Neuron (in vitro differentiated cells): ENCODE measurements around the gene PODXL2.

Source experiments
- H2AFZ ChIP-seq: one replicate; pipeline ENCODE4 v1.6.1; 2013; ENCODE audit warnings: low read depth, mild to moderate bottlenecking, inconsistent platforms, low read length, moderate library complexity
- H3K27me3 ChIP-seq: one replicate; pipeline ENCODE4 v1.6.1; 2013; ENCODE audit warnings: low read length; ENCODE audit not compliant: insufficient read depth
- H3K36me3 ChIP-seq: one replicate; pipeline ENCODE4 v1.6.1; 2013; ENCODE audit warnings: low read length; ENCODE audit not compliant: insufficient read depth
- H3K4me1 ChIP-seq: one replicate; pipeline ENCODE4 v1.6.1; 2013; ENCODE audit warnings: low read length; ENCODE audit not compliant: insufficient read depth
- H3K4me3 ChIP-seq: 2 replicates; pipeline ENCODE4 v1.5.1; 2013; ENCODE audit warnings: mild to moderate bottlenecking, low read length, moderate library complexity
- H3K9me3 ChIP-seq: one replicate; pipeline ENCODE4 v1.6.1; 2013; ENCODE audit warnings: low read length

The PODXL2 gene

GRCh38 chr3:127714125-127714571, 85.2 kb downstream of the PODXL2 start:
- Histone ChIP-seq H2AFZ (no peak overlapping the region), H3K4me1 (no peaks in the 10 kb centered on the region), H3K27me3 (peaks cover 14% of the 10 kb centered on the region), H3K36me3 (no peaks in the 10 kb centered on the region), H3K9me3 (no peaks in the 10 kb centered on the region), H3K4me3 (no peak overlapping the region)

- Histone ChIP-seq H3K9me3 (no peaks in the 10 kb centered on the region), H2AFZ (no peak overlapping the region), H3K4me1 (no peaks in the 10 kb centered on the region), H3K4me3 (no peak overlapping the region), H3K36me3 (no peaks in the 10 kb centered on the region), H3K27me3 (peaks cover 16% of the 10 kb centered on the region)
Observed at GRCh38 chr3:127714866-127715265, 85.9 kb downstream of the PODXL2 start.

GRCh38 chr3:127715532-127715931, 86.5 kb downstream of the PODXL2 start:
- no peaks in the 10 kb centered on the region for H3K36me3 ChIP-seq
- no peaks in the 10 kb centered on the region for H3K4me1 ChIP-seq

GRCh38 chr3:127716384-127716783, 87.4 kb downstream of the PODXL2 start:
- Histone ChIP-seq H3K36me3 (no peaks in the 10 kb centered on the region), H3K9me3 (no peaks in the 10 kb centered on the region)

More at GRCh38 chr3:127715532-127715931, 86.5 kb downstream of the PODXL2 start:
- Histone ChIP-seq H2AFZ (no peak overlapping the region), H3K4me3 (no peak overlapping the region), H3K27me3 (peaks cover 16% of the 10 kb centered on the region), H3K9me3 (no peaks in the 10 kb centered on the region)

GRCh38 chr3:127717357-127718244, 88.6 kb downstream of the PODXL2 start:
- H2AFZ ChIP-seq, result no peak overlapping the region
- H3K4me1 ChIP-seq, result peaks cover 3% of the 10 kb centered on the region

More at GRCh38 chr3:127716384-127716783, 87.4 kb downstream of the PODXL2 start:
- Histone ChIP-seq H3K27me3 (peaks cover 16% of the 10 kb centered on the region), H3K4me1 (no peaks in the 10 kb centered on the region), H3K4me3 (no peak overlapping the region), H2AFZ (no peak overlapping the region)

GRCh38 chr3:127718245-127718915, 89.4 kb downstream of the PODXL2 start:
- no peaks in the 10 kb centered on the region for H3K9me3 ChIP-seq
- peaks cover 11% of the 10 kb centered on the region for H3K4me1 ChIP-seq
- H3K27me3 ChIP-seq, result peaks cover 25% of the 10 kb centered on the region
- H2AFZ ChIP-seq, result no peak overlapping the region
- H3K4me3 ChIP-seq, result no peak overlapping the region
- H3K36me3 ChIP-seq, result no peaks in the 10 kb centered on the region

More at GRCh38 chr3:127717357-127718244, 88.6 kb downstream of the PODXL2 start:
- H3K27me3 ChIP-seq, result peaks cover 21% of the 10 kb centered on the region
- no peaks in the 10 kb centered on the region for H3K36me3 ChIP-seq
- H3K9me3 ChIP-seq, result no peaks in the 10 kb centered on the region
- no peak overlapping the region for H3K4me3 ChIP-seq

GRCh38 chr3:127718916-127719290, 89.9 kb downstream of the PODXL2 start:
- H3K36me3 ChIP-seq, result no peaks in the 10 kb centered on the region
- H3K27me3 ChIP-seq, result peaks cover 25% of the 10 kb centered on the region
- no peaks in the 10 kb centered on the region for H3K9me3 ChIP-seq
- H2AFZ ChIP-seq, result no peak overlapping the region
- H3K4me3 ChIP-seq, result no peak overlapping the region
- H3K4me1 ChIP-seq, result peaks cover 12% of the 10 kb centered on the region

GRCh38 chr3:127719369-127719768, 90.4 kb downstream of the PODXL2 start:
- Histone ChIP-seq H3K4me1 (peaks cover 12% of the 10 kb centered on the region), H3K9me3 (no peaks in the 10 kb centered on the region), H3K36me3 (no peaks in the 10 kb centered on the region)

GRCh38 chr3:127720161-127720823, 91.3 kb downstream of the PODXL2 start:
- peaks cover 19% of the 10 kb centered on the region for H3K27me3 ChIP-seq
- no peaks in the 10 kb centered on the region for H3K36me3 ChIP-seq
- no peak overlapping the region for H3K4me3 ChIP-seq
- peaks cover 12% of the 10 kb centered on the region for H3K4me1 ChIP-seq
- no peak overlapping the region for H2AFZ ChIP-seq
- H3K9me3 ChIP-seq, result peaks cover 2% of the 10 kb centered on the region

More at GRCh38 chr3:127719369-127719768, 90.4 kb downstream of the PODXL2 start:
- Histone ChIP-seq H2AFZ (no peak overlapping the region), H3K4me3 (no peak overlapping the region), H3K27me3 (peaks cover 24% of the 10 kb centered on the region)

GRCh38 chr3:127720985-127721935, 92.3 kb downstream of the PODXL2 start:
- Histone ChIP-seq H3K9me3 (peaks cover 2% of the 10 kb centered on the region), H3K4me1 (peaks cover 12% of the 10 kb centered on the region), H3K36me3 (no peaks in the 10 kb centered on the region), H3K4me3 (no peak overlapping the region), H2AFZ (no peak overlapping the region), H3K27me3 (peaks cover 19% of the 10 kb centered on the region)

- no peaks in the 10 kb centered on the region for H3K36me3 ChIP-seq
- peaks cover 12% of the 10 kb centered on the region for H3K4me1 ChIP-seq
- H3K27me3 ChIP-seq, result peaks cover 19% of the 10 kb centered on the region
- peaks cover 2% of the 10 kb centered on the region for H3K9me3 ChIP-seq
- H2AFZ ChIP-seq, result no peak overlapping the region
- H3K4me3 ChIP-seq, result no peak overlapping the region
Observed at GRCh38 chr3:127722091-127722784, 93.3 kb downstream of the PODXL2 start.
